Liver (tissue), 9 donors: Measurements from ENCODE around the gene ADCY2. TPM values are rescaled to one million over a fixed set of nuclear protein-coding genes. Genes with fewer than 3 reads are reported as not detected.

Source experiments
- DNase-seq: peaks from one replicate; pipeline ENCODE4 v3.0.0-alpha.2; 2017; ENCODE audit warnings: low spot score
- H3K27ac ChIP-seq, 2 donors: one replicate each; pipeline ENCODE4 v1.7.0; 2013; ENCODE audit warnings: inconsistent platforms in 2 of 2, low read length in 2 of 2, control low read depth in 1 of 2, low read depth in 1 of 2, mild to moderate bottlenecking in 1 of 2
- H3K27me3 ChIP-seq, 4 donors: one replicate each; pipeline versions ENCODE4 v1.6.1 to v1.7.0; 2013; ENCODE audit warnings: low read length in 3 of 4, inconsistent platforms in 1 of 4, mild to moderate bottlenecking in 1 of 4, moderate library complexity in 1 of 4; ENCODE audit not compliant: control insufficient read depth in 4 of 4, insufficient read depth in 4 of 4
- H3K36me3 ChIP-seq, 4 donors: one replicate each; pipeline versions ENCODE4 v1.6.1 to v1.7.0; 2013; ENCODE audit warnings: low read length in 3 of 4, mild to moderate bottlenecking in 3 of 4, low read depth in 1 of 4, moderate library complexity in 1 of 4; ENCODE audit not compliant: control insufficient read depth in 4 of 4, insufficient read depth in 3 of 4
- H3K4me1 ChIP-seq, 4 donors: one replicate each; pipeline versions ENCODE4 v1.6.1 to v1.7.0; 2013; ENCODE audit warnings: low read length in 3 of 4, mild to moderate bottlenecking in 3 of 4, moderate library complexity in 1 of 4; ENCODE audit not compliant: control insufficient read depth in 4 of 4, insufficient read depth in 4 of 4
- H3K4me3 ChIP-seq, 3 donors: one replicate each; pipeline versions ENCODE4 v1.6.1 to v1.7.0; 2013; ENCODE audit warnings: low read length in 3 of 3, control low read depth in 1 of 3, low read depth in 1 of 3, mild to moderate bottlenecking in 1 of 3
- H3K9ac ChIP-seq, 2 donors: one replicate each; pipeline ENCODE4 v1.7.0; 2013; ENCODE audit warnings: low read length in 2 of 2, mild to moderate bottlenecking in 2 of 2, moderate library complexity in 2 of 2, control low read depth in 1 of 2, low read depth in 1 of 2
- H3K9me3 ChIP-seq, 4 donors: one replicate each; pipeline versions ENCODE4 v1.6.1 to v1.7.0; 2013; ENCODE audit warnings: low read length in 3 of 4; ENCODE audit not compliant: control insufficient read depth in 4 of 4
- ATF3 ChIP-seq: IDR thresholded peaks from 2 replicates; pipeline ENCODE4 v1.6.1; 2016; ENCODE audit warnings: antibody characterized with exemption
- FOXA1 ChIP-seq: IDR thresholded peaks from 2 replicates; pipeline ENCODE4 v1.6.1; 2016; ENCODE audit warnings: antibody characterized with exemption
- FOXA2 ChIP-seq: IDR thresholded peaks from 2 replicates; pipeline ENCODE4 v1.6.1; 2016; ENCODE audit warnings: antibody characterized with exemption
- HNF4A ChIP-seq, 2 donors: conservative IDR thresholded peaks; 2 replicates each; pipeline ENCODE4 v1.6.1; 2016; ENCODE audit warnings: antibody characterized with exemption in 2 of 2, mild to moderate bottlenecking in 2 of 2
- JUND ChIP-seq, 2 donors: IDR thresholded peaks; 2 replicates each; pipeline ENCODE4 v1.6.1; 2016; ENCODE audit warnings: antibody characterized with exemption in 2 of 2
- RAD21 ChIP-seq, 2 donors: IDR thresholded peaks; 2 replicates each; pipeline ENCODE4 v1.6.1; 2016; ENCODE audit warnings: antibody characterized with exemption in 2 of 2, mild to moderate bottlenecking in 2 of 2
- REST ChIP-seq: IDR thresholded peaks from 2 replicates; pipeline ENCODE4 v1.6.1; 2016; ENCODE audit warnings: antibody characterized with exemption, mild to moderate bottlenecking
- ZBTB33 ChIP-seq: IDR thresholded peaks from 2 replicates; pipeline ENCODE4 v1.6.1; 2016; ENCODE audit warnings: antibody characterized with exemption
- WGBS: extraction: QIAGEN DNeasy Blood & Tissue Kit; methylation state at CpG from one replicate; pipeline ENCODE4 v1.1.7; 2013; 5-methylcytosine and 5-hydroxymethylcytosine counted together
- polyA plus RNA-seq, 2 donors: library from polyadenylated mRNA; stranded (reverse) in 1 of 2; unstranded in 1 of 2; fragments of 200-250 nt in 1 of 2; fragments of >200 nt in 1 of 2; fragmentation: Nextera tagmentation in 1 of 2; extraction: Ambion mirVana in 1 of 2; gene quantifications; one replicate each; pipeline versions ENCODE4 v1.2.1 to v1.2.3, GENCODE V29; 2013 to 2015
- total RNA-seq, 2 donors: library from RNA; depleted of rRNA; stranded (reverse); fragments of >200 nt; gene quantifications; one replicate each; pipeline ENCODE4 v1.2.3, GENCODE V29; 2014
- TF ChIP-seq, protein P1 (sequence below): fragments of 150-350 bp; IDR thresholded peaks from 2 replicates; pipeline ENCODE4 v1.5.1; 2017; ENCODE audit warnings: improper control_type of control experiment, low read depth, low read length; ENCODE audit not compliant: missing input control
- TF ChIP-seq, protein P2 (sequence below): IDR thresholded peaks from 2 replicates; pipeline ENCODE4 v1.6.1; 2016; ENCODE audit warnings: antibody characterized with exemption
- donor health status: healthy.
- donor health status: healthy.
- donor health status: healthy.
- donor health status: healthy.
- donor health status: healthy.

Gene ADCY2
- total and polyA plus RNA-seq, 4 donors, result not detected

DNA sequence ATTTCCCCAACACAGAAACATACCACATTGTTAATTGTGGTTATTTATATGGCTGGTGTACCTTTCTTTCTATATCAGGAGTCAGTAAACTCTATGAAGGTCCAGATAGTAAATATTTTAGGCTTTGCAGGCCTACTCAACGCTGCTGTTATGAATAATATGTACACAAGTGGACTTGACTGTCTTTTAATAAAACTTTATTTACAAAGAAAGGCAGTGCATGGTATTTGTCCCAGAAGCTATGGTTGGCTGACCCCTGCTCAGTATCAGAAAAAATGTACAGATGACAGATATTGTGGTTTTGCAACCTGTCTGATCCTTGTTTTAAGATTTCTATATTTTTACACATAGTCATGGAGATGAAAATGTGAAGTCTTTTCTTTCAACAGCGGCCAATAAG lies 478.7 kb downstream of the ADCY2 start (continued):
- TF ChIP-seq, protein P1, sequence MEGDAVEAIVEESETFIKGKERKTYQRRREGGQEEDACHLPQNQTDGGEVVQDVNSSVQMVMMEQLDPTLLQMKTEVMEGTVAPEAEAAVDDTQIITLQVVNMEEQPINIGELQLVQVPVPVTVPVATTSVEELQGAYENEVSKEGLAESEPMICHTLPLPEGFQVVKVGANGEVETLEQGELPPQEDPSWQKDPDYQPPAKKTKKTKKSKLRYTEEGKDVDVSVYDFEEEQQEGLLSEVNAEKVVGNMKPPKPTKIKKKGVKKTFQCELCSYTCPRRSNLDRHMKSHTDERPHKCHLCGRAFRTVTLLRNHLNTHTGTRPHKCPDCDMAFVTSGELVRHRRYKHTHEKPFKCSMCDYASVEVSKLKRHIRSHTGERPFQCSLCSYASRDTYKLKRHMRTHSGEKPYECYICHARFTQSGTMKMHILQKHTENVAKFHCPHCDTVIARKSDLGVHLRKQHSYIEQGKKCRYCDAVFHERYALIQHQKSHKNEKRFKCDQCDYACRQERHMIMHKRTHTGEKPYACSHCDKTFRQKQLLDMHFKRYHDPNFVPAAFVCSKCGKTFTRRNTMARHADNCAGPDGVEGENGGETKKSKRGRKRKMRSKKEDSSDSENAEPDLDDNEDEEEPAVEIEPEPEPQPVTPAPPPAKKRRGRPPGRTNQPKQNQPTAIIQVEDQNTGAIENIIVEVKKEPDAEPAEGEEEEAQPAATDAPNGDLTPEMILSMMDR, result no peak
- TF ChIP-seq FOXA2 (no peak), RAD21 (IDR thresholded peaks at IDR 0.05) (no peak)

DNA sequence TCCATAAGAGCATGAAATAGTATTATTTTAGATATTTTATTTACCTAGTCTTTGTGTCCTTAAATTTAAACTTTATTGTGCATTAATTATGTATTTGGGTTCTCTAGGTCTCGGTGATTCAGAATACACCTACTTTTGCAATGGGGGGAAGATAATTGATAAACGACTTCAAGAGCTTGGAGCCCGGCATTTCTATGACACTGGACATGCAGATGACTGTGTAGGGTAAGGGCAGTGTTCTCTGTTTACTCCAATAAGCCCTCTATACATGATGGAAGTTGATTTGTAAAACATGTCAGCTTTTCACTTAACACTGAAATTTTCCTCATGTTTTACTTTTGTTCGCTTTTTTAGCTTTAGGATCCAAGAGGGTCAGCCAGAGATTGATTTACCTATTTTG lies 479.2 kb downstream of the ADCY2 start:
- no peaks in the 10 kb centered on the region for H3K27me3 ChIP-seq
- no peak overlapping the region for H3K4me3 ChIP-seq
- H3K27ac ChIP-seq, result no peak overlapping the region
- H3K4me1 ChIP-seq, result peaks cover 6 to 44% (median 28%) of the 10 kb centered on the region in 4 donors
- H3K9ac ChIP-seq, result no peak overlapping the region
- H3K36me3 ChIP-seq, result peaks cover 7 to 22% (median 18%) of the 10 kb centered on the region in 4 donors
- peaks cover 0 to 4% (median 0%) of the 10 kb centered on the region in 4 donors for H3K9me3 ChIP-seq
- DNase-seq, result no peak
- WGBS, result 97% methylated on average over 4 of the region's 4 CpGs
- TF ChIP-seq JUND (IDR thresholded peaks at IDR 0.05) (no peak), ZBTB33 (no peak), FOXA1 (no peak), REST (no peak), HNF4A (conservative IDR thresholded peaks at IDR 0.05) (no peak), ATF3 (no peak), RAD21 (IDR thresholded peaks at IDR 0.05) (no peak)
- TF ChIP-seq, protein P1, result no peak
- TF ChIP-seq, protein P2, sequence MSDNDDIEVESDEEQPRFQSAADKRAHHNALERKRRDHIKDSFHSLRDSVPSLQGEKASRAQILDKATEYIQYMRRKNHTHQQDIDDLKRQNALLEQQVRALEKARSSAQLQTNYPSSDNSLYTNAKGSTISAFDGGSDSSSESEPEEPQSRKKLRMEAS, result no peak
